Colon (tissue), 2 donors: Measurements from ENCODE around the gene PPP1R9A.

Source experiments
- FAIRE-seq: peaks from 2 replicates; lab custom pipeline; 2012; peaks lifted over from hg19 to GRCh38; lab: Jason Lieb, UNC
- donor health status: control.
- donor health status: control.

Gene PPP1R9A

DNA sequence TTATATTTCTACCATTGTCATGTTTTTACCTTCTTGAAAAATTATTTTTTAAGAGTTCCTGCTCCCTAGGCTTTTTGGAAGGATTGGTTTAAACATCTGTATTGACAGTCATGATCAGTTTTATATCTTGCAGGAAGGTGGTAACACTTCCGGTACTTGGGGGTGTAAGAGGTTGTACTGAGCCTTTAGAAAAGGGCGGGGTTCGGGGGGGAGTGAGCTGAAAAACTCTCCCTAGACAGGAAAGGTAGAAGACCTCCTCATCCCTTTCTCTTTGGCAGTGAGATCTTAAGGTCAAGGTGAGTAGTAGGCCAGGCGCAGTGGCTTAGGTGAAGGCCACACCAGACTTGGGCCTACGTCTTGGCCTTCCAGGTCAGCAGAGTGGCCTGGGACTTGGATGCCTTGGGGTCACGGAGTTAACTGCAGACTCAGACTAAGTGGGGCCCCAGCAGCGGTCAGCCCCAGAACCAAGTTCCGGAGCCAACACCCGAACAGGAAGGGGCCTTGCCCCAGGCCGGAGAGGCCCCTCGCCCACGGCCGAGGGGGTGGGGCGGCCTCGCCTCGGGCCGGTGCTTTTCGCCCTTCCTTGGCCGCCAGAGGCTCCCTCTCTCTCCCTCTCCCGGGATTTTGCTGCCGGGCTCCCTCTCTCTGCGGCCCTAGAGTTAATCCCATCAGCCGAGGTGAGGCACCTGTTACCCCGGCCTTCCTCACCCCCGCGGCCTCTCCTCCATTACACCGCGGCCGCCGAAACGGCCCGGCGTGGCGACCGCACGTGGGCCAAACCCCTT, at the start of gene PPP1R9A:
Gene PPP1R9A (plus strand): TSS at position 569 of the 785 bp plus-strand sequence. CDS start 2,520 bp downstream, outside the sequence.
- FAIRE-seq, result no peak

DNA sequence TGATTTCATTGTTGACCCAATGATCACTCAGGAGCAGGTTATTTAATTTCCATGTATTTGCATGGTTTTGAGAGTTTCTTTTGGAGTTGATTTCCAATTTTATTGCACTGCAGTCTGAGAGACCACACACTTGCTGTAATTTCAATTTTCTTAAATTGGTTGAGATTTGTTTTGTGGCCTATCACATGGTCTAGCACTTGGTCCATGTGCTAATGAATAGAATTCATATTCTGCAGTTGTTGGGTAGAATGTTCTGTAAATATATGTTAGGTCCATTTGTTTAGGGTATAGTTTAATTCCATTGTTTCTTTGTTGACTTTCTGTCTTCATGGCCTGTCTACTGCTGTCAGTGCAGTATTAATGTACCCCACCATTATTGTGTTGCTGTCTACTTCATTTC, 36.3 kb upstream of the PPP1R9A start:
- no peak for FAIRE-seq

- no peak for FAIRE-seq
These were observed 34.2 kb upstream of the PPP1R9A start for GRCh38 chr7:94873239-94873638.

GRCh38 chr7:94874036-94874785, 33.2 kb upstream of the PPP1R9A start:
- no peak for FAIRE-seq

GRCh38 chr7:94875201-94875600, 32.2 kb upstream of the PPP1R9A start:
- FAIRE-seq, result no peak

- FAIRE-seq, result no peak
These were observed 29.4 kb upstream of the PPP1R9A start for GRCh38 chr7:94877731-94878670.

GRCh38 chr7:94882891-94883290, 24.5 kb upstream of the PPP1R9A start:
- FAIRE-seq, result no peak

DNA sequence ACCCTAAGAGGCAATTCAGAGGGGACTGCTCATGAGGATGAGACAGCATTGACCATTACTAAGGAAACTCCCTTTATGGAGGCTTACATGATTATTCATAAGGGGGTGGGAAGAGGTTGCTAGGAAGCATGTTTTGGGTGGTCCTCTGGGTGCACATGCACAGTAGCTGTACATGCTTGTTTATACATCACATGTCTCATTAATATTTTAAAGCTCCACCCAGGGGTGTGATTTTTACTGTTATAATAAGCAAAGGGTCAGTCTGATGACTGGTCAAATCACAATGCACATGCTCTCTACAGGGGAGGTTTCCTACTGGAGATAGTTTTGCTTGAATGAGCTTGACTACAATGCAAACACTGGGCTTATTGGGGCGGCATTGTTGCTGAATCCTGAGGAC, 23.8 kb upstream of the PPP1R9A start:
- FAIRE-seq, result no peak

GRCh38 chr7:94888551-94888950, 18.8 kb upstream of the PPP1R9A start:
- no peak for FAIRE-seq

- no peak for FAIRE-seq
These were observed 18.3 kb upstream of the PPP1R9A start for GRCh38 chr7:94888995-94889523.

GRCh38 chr7:94890216-94890615, 17.2 kb upstream of the PPP1R9A start:
- FAIRE-seq, result no peak

- no peak for FAIRE-seq
These were observed 13.7 kb upstream of the PPP1R9A start for GRCh38 chr7:94893661-94894060.

- no peak for FAIRE-seq
These were observed 9.9 kb upstream of the PPP1R9A start for GRCh38 chr7:94897541-94897940.

DNA sequence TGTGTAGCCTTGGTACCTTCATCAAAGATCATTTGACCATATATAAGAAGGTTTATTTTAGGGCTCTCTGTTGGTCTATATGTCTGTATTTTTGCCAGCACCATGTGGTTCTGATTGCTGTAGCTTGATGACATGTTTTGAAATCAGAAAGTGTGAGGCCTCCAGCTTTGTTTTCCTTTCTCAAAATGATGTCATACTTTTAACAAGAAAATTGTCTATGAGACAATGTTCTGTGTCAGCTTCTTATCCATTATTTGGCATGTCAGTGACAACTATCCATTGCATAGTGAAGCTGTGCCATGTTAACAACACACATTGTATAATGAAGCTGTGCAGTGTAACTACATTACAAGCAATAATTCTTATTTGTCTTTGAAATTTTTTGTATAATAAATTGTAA, 9.1 kb upstream of the PPP1R9A start:
- no peak for FAIRE-seq

- no peak for FAIRE-seq
These were observed 5.4 kb upstream of the PPP1R9A start for GRCh38 chr7:94901981-94902380.

DNA sequence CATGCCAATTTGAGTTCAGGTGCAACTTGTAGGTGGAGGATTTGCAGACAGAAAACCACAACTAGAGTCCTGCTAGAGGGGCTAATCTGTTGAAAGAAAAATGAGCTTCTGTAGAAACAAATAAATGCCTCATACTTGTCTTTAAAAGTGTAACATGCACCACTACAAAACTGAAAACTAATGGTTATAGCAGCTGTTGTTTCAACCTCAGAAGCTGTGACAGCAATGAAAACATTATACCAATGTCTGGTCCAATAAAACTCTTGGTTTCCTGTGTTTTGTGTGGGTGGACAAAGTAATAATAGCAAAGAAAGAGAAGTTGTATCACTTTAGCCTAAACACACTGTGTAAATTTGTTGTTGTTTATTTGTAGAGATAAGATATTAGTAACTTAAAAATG, 3.4 kb upstream of the PPP1R9A start:
- no peak for FAIRE-seq

- FAIRE-seq, result no peak
These were observed 2.4 kb upstream of the PPP1R9A start for GRCh38 chr7:94904982-94905381.

DNA sequence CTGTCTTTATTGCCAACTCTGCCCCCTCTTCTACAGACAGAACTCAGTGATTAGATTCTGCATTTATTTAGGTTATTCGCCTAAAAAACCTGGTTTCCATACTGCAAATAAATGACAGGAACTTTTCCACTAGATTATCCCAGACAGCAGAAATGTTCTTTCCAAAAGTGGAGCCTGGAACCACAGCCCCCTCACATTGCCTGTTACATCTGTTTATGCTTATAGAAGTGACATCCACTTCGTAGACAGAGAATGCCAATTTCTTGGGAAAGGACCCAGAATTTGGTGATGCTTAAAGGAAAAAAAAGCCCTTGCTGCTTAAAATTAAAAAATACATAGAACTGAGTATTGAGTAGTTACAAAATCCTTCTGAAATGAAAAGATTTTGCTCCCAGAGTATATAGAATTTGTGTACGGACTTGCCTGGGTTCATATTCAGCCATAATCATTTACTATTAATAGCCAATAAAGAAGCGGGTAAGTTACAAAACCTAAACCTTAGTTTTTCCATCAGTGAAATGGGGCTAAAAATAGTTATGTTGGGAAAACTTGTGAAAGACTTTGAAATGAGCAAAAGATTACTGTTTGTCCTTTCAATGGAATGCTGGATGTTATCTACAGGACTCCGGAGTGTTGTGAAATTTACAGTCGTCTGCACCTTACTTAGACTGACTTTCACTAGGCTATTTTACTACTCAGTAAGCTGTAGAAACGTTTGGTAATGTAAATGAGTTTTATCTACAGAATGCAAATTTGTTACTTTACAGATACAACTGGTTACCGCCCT, 1.1 kb upstream of the PPP1R9A start:
- FAIRE-seq, result no peak

DNA sequence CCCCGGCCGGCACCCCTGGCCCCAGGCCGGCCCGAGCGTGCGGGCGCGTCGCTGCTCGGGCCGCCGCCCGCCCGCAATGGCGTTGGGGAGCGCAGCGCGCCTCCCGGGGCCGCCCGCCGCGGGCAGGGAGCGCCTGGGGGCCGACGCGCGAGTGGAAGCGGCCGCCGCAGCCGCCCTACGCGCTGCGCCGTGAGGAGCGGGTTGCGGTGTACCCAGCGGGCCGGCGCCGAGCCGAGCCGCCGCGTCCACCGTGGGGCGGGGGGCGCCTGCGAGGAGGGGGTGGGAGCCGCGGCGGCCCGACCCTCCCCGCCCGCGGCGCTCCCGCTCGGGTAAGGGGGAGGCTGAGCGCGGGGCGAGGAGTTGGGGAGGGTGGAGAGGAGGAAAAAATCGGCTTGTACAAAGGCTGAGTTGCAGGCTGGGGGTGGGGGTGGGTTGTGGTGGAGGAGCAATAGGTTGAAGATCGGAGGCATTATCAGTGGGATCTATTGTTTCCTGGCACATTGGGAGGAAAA, 473 bp downstream of the PPP1R9A start:
- FAIRE-seq, result no peak

- no peak for FAIRE-seq
These were observed 1.2 kb downstream of the PPP1R9A start for GRCh38 chr7:94908323-94909178.
